ENCODE data around the gene MCTP1.

The MCTP1 gene

GRCh38 chr5:95284572-95285408, at the start of gene MCTP1:
Gene MCTP1 (minus strand): TSS chr5:95285094.
- DNase-seq (ENCODE audit: low spot score) = peak; percentile 29

- DNase-seq (ENCODE audit: low spot score) = no peak
Observed at GRCh38 chr5:95332158-95332557, 47.3 kb upstream of the MCTP1 start.

- no peak for DNase-seq (ENCODE audit: low spot score)
Observed at GRCh38 chr5:95331358-95331757, 46.5 kb upstream of the MCTP1 start.

DNA sequence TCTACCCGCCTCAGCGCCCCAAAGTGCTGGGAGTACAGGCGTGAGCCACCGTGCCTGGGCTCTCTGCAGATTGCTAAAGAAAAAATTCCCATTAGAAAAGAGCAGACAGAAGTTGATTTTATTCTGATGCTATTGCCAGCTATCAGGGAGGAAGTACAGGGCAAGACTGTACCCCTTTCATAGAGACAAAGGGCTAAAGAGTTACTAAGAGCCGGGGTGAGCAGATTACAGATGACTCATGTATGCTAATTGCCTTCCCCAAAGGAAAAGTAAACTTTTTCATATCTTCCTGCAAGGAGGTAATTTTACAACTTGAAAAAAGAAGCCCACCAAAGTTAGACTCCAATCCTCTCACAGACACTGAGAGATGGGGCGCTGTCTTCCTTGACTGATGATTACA, 42.3 kb upstream of the MCTP1 start:
- no peak for DNase-seq (ENCODE audit: low spot score)

DNA sequence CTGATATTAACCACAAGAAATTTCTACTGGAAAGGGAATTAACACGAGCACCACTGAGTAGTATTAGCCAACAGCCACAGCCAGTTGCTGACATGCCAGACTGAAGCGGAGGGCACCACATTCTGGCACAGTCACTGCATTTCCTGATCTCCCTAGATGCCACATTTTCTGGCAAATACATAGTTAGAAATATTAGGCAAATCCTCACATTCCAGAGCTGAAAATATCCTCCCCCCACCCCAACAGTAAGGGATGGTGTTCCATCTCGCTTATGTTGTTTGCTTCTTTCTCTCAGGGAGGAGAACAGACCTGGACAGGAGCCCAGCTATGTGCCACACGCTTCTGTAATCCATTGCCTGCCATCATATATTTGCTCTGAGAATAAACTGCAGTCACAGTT, 32.8 kb upstream of the MCTP1 start:
- DNase-seq (ENCODE audit: low spot score) = no peak

- DNase-seq (ENCODE audit: low spot score) = no peak
Observed at GRCh38 chr5:95317085-95317484, 32.2 kb upstream of the MCTP1 start.

DNA sequence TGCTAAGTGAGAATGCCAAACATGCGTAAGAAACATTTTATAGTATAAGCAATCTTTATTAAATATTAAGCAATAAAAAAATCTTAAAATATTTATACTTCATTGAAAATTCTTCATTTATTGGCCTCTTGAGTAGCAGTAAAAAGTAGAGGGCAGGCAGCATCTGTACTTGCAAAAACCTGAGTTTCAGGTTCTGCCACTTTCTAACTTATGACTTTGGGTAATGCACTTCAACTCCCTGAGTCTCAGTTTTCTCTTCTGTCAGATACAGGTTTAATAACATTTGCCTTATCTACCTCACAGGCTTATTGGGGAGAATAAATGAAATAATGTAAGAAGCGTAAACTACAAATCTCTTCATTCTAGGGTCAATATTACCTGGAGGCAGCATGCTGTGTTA, 19.8 kb upstream of the MCTP1 start:
- no peak for DNase-seq (ENCODE audit: low spot score)

DNA sequence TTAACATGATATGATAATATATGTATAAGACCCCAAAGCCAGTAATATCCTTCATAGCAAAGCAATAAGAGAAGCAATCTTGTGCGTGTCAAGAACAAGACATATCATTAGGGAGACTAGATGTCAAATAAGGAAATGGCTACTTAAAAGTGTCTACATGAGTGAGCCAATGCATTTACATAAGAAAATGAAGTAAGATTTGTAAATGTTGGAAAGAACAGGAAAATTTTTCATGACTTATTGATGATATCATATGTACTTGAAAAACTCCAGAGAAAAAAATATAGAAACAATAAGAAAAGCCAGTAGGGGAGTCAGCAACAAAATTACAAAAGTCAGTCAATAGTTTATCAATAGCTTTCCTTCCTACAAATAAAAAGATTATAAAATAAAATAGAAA, 13.8 kb upstream of the MCTP1 start:
- DNase-seq (ENCODE audit: low spot score) = no peak

GRCh38 chr5:95296291-95296690, 11.4 kb upstream of the MCTP1 start:
- DNase-seq (ENCODE audit: low spot score) = no peak

DNA sequence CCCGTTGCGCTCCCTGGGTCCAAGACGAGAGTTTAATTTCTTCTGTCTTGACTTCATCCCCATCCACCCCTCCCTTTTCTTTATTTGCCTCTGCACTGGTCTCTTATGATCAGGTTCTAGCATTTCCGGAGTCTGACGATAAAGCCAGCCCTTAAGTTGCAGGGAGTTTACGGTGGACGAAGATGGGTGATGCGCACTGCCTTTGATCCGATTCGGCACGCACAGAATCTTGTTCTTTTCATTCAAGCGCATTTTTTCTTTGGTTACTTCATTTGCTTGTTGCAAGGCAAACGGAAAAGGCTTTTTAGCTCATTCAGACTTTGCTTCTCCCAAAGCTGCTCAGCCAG, 488 bp upstream of the MCTP1 start:
- DNase-seq (ENCODE audit: low spot score) = no peak

DNA sequence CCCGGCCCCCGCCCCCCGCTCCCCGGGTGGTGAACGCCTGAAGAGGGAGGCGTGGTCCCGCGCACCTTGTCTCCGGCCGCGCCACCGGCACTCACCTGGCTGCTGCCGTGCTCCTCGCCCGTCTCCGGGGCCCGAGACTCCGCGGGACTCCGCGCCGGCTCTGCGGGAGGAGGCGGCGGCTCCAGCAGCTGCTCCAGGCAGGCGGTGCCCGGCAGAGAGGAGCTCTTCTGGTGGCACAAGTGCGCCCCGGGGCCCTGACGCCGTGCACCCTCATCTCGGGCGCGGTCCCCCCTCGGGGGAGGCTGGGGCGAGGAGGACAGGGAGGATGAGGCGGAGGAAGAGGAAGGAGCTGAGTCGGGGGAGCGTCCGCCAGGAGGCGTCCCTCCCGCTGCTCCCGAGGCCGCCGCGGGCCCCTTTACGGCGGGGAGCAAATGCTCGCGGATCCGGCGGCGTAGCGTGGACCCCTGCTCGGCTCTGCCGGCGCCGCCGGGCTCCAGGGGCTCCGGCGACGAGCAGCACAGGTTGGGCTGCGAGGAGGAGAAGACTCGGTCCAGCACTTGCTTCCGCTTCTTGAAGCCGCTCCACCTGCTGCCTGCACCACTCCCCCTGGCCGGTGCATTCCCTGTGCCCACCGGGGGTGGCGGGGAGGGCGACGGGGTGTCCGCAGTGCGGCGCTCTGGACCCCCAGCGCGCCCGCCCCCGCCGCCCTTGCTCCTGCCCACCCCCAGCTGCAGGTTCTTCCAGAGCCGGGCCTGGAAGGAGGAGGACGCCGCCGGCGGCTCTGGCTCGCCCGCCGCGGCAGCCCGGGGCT, 928 bp downstream of the MCTP1 start:
- peak; percentile 62 for DNase-seq (ENCODE audit: low spot score)

GRCh38 chr5:95283022-95283615, 1.8 kb downstream of the MCTP1 start:
- no peak for DNase-seq (ENCODE audit: low spot score)

DNA sequence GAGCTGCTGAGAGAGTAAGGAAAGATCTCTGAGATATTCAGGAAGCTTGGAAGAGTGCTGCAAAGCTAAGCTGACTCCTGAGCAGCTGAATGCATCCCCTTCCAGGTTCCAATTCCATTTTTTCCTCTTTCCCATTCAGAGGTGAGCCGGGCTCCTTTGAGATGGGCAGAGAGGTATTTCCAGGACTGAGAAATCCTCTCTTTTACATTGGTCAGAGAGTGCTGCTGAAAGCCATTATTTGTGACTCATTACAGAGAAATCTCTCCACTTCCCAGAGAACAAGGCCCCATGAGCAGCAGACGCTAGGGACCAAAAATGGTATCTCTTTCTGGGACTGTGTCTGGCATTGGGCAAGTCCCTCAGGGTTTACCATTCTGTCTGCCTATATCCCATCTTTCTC, 3.7 kb downstream of the MCTP1 start:
- DNase-seq (ENCODE audit: low spot score) = no peak

DNA sequence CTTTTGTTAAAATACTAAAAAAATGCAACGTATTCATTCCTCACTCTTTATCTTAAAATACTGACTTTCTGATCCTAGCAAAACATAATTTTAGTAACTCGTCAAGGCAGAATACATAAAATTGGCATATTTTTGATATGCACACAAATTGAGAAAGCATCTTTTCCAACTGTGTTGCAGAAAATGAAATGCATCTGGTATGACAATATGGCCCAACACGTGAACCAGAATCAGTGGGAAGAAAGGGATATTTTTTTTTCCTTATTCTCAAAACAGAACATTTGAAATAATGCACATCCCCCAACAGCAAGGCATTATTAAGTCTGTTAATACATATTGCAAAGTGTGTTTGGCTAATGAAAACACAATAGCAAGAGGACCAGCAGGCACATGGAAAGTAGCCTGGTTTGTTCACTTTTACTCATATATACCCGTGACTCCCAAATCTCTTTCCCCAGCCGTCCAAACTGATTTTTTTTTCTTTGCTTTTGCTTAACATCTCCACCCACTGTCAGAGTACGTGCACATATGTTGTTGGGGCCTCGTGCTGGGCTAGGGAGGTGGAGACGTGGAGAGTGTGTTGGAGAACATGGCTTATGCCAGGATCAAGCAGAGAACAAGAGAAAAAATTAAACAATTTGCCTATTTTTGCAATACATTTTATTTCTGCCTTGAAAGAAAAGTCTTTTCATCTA, 4.3 kb downstream of the MCTP1 start:
- no peak for DNase-seq (ENCODE audit: low spot score)

GRCh38 chr5:95274011-95274410, 10.9 kb downstream of the MCTP1 start:
- DNase-seq (ENCODE audit: low spot score) = no peak

DNA sequence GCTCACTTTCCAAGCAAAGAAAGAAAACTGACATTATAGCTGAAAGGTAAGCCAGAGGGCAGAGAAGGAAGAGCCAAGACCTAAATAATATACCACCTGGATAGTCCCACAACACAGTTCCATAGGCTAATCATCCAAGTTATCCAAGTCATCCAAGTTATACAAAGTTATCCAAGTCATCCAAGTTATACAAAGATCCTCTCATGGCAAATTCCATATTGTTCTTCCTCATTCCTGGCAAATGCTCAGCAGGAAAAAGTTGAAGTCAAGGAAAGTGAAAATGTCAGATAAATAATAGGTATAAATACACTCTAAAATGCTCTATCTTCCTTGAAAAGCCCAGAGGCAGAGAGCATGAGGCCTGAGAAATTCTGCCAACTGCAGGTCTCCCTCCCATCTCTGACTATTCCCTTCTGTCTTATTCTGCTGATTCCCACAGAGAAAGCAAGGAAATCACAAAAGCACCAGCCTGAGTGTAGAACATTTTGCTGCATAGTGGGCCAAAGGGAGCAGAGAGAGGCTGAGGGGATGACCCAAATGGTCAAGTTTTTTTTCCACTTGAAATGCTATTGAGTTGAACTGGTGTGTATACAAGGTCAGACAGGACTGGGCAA, 12.5 kb downstream of the MCTP1 start:
- no peak for DNase-seq (ENCODE audit: low spot score)

- DNase-seq (ENCODE audit: low spot score) = peak; percentile 46
Observed at GRCh38 chr5:95262933-95263660, 21.8 kb downstream of the MCTP1 start.

DNA sequence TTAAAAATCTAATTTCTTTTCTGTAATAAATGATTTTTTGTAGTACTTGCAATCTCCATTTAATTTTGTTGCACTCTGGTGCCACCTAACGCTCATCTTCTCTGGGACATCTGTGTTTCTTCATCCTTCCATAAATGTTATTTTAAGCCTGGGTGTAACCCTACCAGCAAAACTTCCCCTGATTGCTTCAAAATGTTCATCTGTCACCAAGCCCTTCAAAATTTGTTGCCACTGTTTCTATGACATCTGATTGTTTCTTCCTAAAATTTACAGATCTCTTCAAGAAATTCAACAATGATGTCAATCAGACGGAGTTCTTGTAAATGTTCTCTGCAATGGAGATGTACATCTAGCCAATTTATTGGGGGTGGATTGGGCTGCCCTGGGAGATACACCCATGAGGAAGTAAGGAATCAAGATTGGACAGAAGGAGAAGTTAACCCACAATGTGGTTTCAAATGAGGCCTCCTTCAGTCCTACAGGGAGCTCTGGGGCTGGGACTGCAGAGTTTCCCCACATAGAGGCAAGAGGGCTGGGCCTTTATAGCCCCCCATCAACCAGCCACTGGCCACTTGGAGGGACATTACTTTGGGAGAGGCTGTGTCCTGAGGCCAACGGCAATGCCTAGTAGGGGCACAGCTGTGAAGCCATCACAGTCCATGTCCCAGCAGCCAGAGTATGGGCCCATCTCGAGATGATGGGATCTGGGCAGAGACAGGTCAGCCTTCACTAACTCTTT, 23.3 kb downstream of the MCTP1 start:
- no peak for DNase-seq (ENCODE audit: low spot score)

- DNase-seq (ENCODE audit: low spot score) = no peak
Observed at GRCh38 chr5:95256991-95257390, 27.9 kb downstream of the MCTP1 start.

GRCh38 chr5:95256446-95256845, 28.4 kb downstream of the MCTP1 start:
- DNase-seq (ENCODE audit: low spot score) = no peak

DNA sequence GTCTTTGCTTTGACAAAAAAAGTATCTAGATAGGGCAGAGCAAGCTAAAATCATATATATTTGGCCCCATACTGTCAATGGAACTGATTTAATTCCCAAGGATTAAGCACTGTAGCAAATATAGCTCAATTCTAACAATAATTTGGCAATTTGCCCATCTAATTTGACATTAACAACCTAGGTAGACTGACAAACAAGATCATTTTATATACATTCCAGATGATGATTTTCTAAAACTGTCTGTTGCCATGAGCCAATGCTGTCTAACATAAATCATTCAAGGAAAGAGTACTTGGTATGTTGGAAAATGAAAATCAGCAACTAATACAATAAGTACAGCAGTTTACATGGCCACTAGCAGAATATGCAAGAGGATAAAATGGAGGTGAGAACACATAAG, 32.1 kb downstream of the MCTP1 start:
- no peak for DNase-seq (ENCODE audit: low spot score)
